ENCODE data around the gene SH3GLB1. TPM values are rescaled to one million over a fixed set of nuclear protein-coding genes. Genes with fewer than 3 reads are reported as not detected.

The SH3GLB1 gene
- total RNA-seq, 1 experiment from 2014 or later = 36.6 TPM

DNA sequence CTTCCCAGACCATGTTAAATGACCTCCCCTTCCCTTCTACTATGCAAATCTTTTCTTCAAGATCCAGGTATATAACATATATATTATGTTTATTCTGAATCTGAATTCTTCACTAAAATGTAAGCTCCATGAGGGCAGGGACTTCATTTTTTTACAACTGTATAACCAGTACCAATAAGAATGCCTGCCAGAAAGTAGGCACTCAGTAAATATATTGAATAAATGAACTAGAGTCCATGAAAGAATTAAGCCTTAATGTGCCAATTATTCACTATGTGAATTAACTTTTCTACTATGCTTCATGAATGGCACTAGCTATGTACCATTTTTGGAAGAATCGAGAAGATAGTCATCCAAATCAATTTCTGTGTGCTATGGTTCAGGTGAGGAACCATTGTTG is 60.1 kb downstream of the SH3GLB1 start:
- H3K23ac ChIP-seq (ENCODE audit: insufficient read length, low read depth, low read length) = no peak overlapping the region
- Mint-ChIP-seq H3K9me3 (peaks cover 0 to 7% of the 10 kb centered on the region in 2 experiments; a peak in 1 of 5 replicates), H3K36me3 (ENCODE audit: insufficient read depth in 1 of 3, low read depth in 3 of 3) (peaks cover 0 to 3% (median 0%) of the 10 kb centered on the region in 3 experiments; a peak in 2 of 7 replicates), H3K27me3 (ENCODE audit: low read depth) (peaks cover 6% of the 10 kb centered on the region), H3K4me1 (no peaks in the 10 kb centered on the region), H3K4me3 (no peak overlapping the region), H3K27ac (no peak overlapping the region; a peak in 1 of 7 replicates)
- H3K9me3 ChIP-seq (ENCODE audit: control insufficient read depth, low read depth, low read length) = peaks cover 5% of the 10 kb centered on the region
- no peak overlapping the region for H3K18ac ChIP-seq (ENCODE audit: insufficient read length, low read depth, low read length)
- no peak overlapping the region for H2AK5ac ChIP-seq (ENCODE audit: insufficient read length, low read length)
- WGBS (ENCODE audit: extremely low coverage, insufficient read length, low lambda C conversion rate) = no CpG with 5 or more reads among the region's 1 CpG
- H4K91ac ChIP-seq (ENCODE audit: insufficient read length, low read depth, low read length) = no peak overlapping the region
- H3K79me1 ChIP-seq (ENCODE audit: insufficient read depth, low read depth, low read length, poor library complexity, severe bottlenecking) = no peaks in the 10 kb centered on the region
- H2AFZ ChIP-seq (ENCODE audit: low read length) = no peak overlapping the region
- no peak overlapping the region for H2BK5ac ChIP-seq (ENCODE audit: insufficient read length, low read length)
- H3K27ac ChIP-seq (ENCODE audit: insufficient read length, low read depth, low read length) = no peak overlapping the region
- no peak overlapping the region for H4K8ac ChIP-seq (replicated peaks; ENCODE audit: insufficient read length, low read depth, low read length)
- H2BK120ac ChIP-seq (ENCODE audit: low read depth, low read length, poor library complexity, severe bottlenecking) = no peak overlapping the region
- H3K27me3 ChIP-seq (ENCODE audit: insufficient read depth, low read length) = no peaks in the 10 kb centered on the region
- H2BK12ac ChIP-seq (ENCODE audit: insufficient read length, low read depth, low read length) = no peak overlapping the region
- no peak overlapping the region for H3K9ac ChIP-seq (ENCODE audit: extremely low read depth, insufficient read length, low read length)
- H3K4ac ChIP-seq (ENCODE audit: low read depth, low read length) = no peak overlapping the region
- H4K20me1 ChIP-seq (ENCODE audit: control insufficient read depth, insufficient read depth, insufficient read length) = no peaks in the 10 kb centered on the region
- H3K79me2 ChIP-seq (ENCODE audit: insufficient read depth, low read length) = no peaks in the 10 kb centered on the region; the same call in 1 of the 2 replicates
- TF ChIP-seq, protein P1, sequence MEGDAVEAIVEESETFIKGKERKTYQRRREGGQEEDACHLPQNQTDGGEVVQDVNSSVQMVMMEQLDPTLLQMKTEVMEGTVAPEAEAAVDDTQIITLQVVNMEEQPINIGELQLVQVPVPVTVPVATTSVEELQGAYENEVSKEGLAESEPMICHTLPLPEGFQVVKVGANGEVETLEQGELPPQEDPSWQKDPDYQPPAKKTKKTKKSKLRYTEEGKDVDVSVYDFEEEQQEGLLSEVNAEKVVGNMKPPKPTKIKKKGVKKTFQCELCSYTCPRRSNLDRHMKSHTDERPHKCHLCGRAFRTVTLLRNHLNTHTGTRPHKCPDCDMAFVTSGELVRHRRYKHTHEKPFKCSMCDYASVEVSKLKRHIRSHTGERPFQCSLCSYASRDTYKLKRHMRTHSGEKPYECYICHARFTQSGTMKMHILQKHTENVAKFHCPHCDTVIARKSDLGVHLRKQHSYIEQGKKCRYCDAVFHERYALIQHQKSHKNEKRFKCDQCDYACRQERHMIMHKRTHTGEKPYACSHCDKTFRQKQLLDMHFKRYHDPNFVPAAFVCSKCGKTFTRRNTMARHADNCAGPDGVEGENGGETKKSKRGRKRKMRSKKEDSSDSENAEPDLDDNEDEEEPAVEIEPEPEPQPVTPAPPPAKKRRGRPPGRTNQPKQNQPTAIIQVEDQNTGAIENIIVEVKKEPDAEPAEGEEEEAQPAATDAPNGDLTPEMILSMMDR (conservative IDR thresholded peaks at IDR 0.05) = no peak
- DNase-seq = no peak
- no peak overlapping the region for H2BK15ac ChIP-seq (ENCODE audit: low read depth, low read length)
- H4K5ac ChIP-seq (ENCODE audit: insufficient read length, low read depth, low read length) = no peak overlapping the region
- H3K56ac ChIP-seq (ENCODE audit: insufficient read length, low read depth, low read length) = no peak overlapping the region
- no peaks in the 10 kb centered on the region for H3K4me1 ChIP-seq (ENCODE audit: insufficient read depth, low read length)
- no peak overlapping the region for H3K4me2 ChIP-seq (ENCODE audit: insufficient read depth, insufficient read length, low read length)
- no peak overlapping the region for H3K14ac ChIP-seq (ENCODE audit: insufficient read depth, low read length)
- H2BK20ac ChIP-seq (ENCODE audit: low read depth, low read length, poor library complexity, severe bottlenecking) = no peak overlapping the region
- H3K23me2 ChIP-seq (ENCODE audit: insufficient read length, low read depth, low read length, poor library complexity, severe bottlenecking) = no peaks in the 10 kb centered on the region
- H3T11ph ChIP-seq (ENCODE audit: low read length) = no peak overlapping the region

Measured in H9 (cell line).